A204.1 (cell line): ENCODE data around the gene GSAP.
"Not testable (repeated sequence)": the region's sequence is repeated elsewhere in the genome, so short reads cannot be mapped to it uniquely, and the experiment has no call there.

ENCODE experiments used
- FAIRE-seq: peaks from 2 replicates; lab custom pipeline; 2012; peaks lifted over from hg19 to GRCh38; lab: Jason Lieb, UNC

Gene GSAP

GRCh38 chr7:77282897-77283296 lies 133.3 kb downstream of the GSAP start:
- FAIRE-seq, result no peak

- FAIRE-seq, result no peak
These were observed 134.2 kb downstream of the GSAP start for GRCh38 chr7:77281780-77282478.

GRCh38 chr7:77276120-77276519 lies 140.0 kb downstream of the GSAP start:
- FAIRE-seq, result no peak

GRCh38 chr7:77275663-77276062 lies 140.5 kb downstream of the GSAP start:
- not testable (repeated sequence) for FAIRE-seq

GRCh38 chr7:77271766-77272165 lies 144.4 kb downstream of the GSAP start:
- FAIRE-seq, result no peak

- no peak for FAIRE-seq
These were observed 146.1 kb downstream of the GSAP start for GRCh38 chr7:77270094-77270480.

- no peak for FAIRE-seq
These were observed 146.6 kb downstream of the GSAP start for GRCh38 chr7:77269360-77270093.

- FAIRE-seq, result no peak
These were observed 149.8 kb downstream of the GSAP start for GRCh38 chr7:77266291-77266794.

- FAIRE-seq, result no peak
These were observed 150.5 kb downstream of the GSAP start for GRCh38 chr7:77265666-77266065.

- no peak for FAIRE-seq
These were observed 153.8 kb downstream of the GSAP start for GRCh38 chr7:77262316-77262715.
